ENCODE data around the gene SORCS2. TPM values are rescaled to one million over a fixed set of nuclear protein-coding genes. Genes with fewer than 3 reads are reported as not detected.

The SORCS2 gene
- total RNA-seq, 2 donors from 2014 or later, result 0.68 to 0.92 TPM

DNA sequence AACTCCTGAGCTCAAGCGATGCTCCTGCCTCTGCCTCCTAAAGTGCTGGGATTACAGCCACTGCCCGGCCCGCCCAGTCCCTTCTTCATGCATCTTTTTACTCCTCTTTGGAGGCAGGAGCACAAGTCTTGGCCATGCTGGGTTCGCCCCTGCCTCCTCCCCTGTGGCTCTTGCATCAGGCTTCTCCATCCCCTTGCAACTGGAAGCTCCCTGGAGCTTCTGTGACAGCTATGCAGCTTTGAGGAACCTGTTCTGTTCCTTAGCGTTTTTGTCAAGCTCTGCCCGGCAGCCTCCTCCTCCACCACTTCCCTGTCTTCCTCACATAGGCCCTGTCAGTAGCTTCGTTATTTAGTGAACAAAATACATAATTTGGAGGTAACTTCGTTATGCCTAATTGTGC is 168.5 kb downstream of the SORCS2 start:
- TF ChIP-seq, protein P1, sequence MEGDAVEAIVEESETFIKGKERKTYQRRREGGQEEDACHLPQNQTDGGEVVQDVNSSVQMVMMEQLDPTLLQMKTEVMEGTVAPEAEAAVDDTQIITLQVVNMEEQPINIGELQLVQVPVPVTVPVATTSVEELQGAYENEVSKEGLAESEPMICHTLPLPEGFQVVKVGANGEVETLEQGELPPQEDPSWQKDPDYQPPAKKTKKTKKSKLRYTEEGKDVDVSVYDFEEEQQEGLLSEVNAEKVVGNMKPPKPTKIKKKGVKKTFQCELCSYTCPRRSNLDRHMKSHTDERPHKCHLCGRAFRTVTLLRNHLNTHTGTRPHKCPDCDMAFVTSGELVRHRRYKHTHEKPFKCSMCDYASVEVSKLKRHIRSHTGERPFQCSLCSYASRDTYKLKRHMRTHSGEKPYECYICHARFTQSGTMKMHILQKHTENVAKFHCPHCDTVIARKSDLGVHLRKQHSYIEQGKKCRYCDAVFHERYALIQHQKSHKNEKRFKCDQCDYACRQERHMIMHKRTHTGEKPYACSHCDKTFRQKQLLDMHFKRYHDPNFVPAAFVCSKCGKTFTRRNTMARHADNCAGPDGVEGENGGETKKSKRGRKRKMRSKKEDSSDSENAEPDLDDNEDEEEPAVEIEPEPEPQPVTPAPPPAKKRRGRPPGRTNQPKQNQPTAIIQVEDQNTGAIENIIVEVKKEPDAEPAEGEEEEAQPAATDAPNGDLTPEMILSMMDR (IDR thresholded peaks at IDR 0.05), result no peak
- ATAC-seq (ENCODE audit: insufficient number of reproducible peaks, low FRiP score, low read depth), result no peak
- Histone ChIP-seq H3K9me3 (no peaks in the 10 kb centered on the region), H3K4me3 (no peak overlapping the region), H3K4me1 (ENCODE audit: control insufficient read depth in 1 of 2, low read depth in 2 of 2) (peaks cover 0 to 9% of the 10 kb centered on the region in 2 donors), H3K27ac (no peak overlapping the region), H3K36me3 (no peaks in the 10 kb centered on the region), H3K27me3 (replicated peaks; ENCODE audit: insufficient read depth) (no peaks in the 10 kb centered on the region)
- no peak for DNase-seq (ENCODE audit: low spot score)

DNA sequence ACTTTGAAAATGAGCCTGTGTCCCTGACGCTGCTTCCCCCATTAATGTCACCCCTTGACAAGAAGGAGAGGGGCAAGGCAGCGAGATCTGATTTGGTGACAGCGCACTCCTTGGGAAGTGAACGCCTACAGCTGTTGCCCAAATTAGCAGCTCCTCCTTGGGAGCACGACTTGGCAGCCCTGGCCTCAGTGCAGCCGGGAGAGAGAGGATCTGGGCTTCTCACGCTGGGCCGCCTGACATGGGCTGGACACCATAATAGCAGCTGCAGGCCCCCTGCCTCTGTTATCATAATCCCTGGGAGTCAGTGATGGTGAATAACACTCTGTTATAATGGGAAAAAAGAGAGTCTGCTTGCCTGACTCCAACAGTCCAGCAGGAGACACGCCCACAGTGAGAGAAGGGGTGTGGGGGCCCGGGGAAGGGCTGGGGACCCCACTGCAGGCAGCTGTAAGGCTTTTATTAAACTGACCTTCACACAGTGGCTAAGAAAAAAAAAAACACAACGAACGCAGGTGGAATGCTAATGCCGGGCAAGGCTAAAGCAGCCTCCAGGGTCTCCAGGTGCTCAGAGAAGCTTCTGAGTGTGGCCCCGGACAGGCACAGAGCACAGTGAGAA is 169.1 kb downstream of the SORCS2 start:
- no peaks in the 10 kb centered on the region for H3K9me3 ChIP-seq
- no peak for DNase-seq (ENCODE audit: low spot score)
- H3K4me3 ChIP-seq, result no peak overlapping the region
- no peak for ATAC-seq (ENCODE audit: insufficient number of reproducible peaks, low FRiP score, low read depth)
- TF ChIP-seq, protein P1 (IDR thresholded peaks at IDR 0.05), result no peak
- H3K36me3 ChIP-seq, result no peaks in the 10 kb centered on the region
- H3K4me1 ChIP-seq (ENCODE audit: control insufficient read depth in 1 of 2, low read depth in 2 of 2), result peaks cover 0 to 14% of the 10 kb centered on the region in 2 donors
- H3K27ac ChIP-seq, result no peak overlapping the region
- H3K27me3 ChIP-seq (replicated peaks; ENCODE audit: insufficient read depth), result no peaks in the 10 kb centered on the region

DNA sequence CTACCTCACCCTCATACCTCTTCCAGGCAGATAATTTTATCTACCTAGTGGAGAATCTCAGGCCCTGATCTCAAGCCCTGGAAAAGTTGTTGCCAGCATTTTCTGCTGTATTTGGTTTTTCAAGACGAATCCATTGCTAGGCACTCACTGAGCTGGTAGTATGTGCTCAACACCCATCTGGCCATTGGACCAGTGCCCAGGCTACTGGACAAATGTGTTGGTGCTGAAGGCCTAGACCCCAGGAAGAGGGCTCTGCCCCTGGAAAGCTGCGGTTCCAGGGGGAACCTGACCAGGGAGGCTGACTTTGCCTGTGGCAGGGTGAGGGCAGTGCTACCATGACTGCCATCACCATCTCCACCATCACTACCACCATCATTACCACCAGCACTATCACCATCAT is 170.0 kb downstream of the SORCS2 start:
- ATAC-seq (ENCODE audit: insufficient number of reproducible peaks, low FRiP score, low read depth), result no peak

DNA sequence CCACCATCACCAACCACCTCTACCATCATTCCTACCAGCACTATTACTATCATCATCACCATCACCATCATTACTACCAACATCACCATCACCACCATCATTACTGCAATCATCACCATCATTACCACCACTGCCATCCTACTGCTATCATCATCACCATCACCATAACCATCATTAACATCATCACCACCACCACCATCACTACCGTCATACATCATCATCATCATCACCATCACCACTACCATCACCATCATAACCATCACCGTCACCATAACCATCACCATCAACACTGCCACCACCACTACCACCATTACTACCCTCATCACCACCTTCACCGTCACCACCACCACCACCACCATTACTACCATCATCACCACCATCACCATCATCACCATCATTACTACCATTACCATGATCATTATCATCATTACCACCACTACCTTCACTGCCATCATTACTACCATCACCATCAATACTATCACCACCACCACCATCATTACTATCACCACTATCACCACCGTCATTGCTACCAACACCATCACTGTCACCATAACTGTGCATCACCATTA is 170.6 kb downstream of the SORCS2 start:
- H3K36me3 ChIP-seq, result no peaks in the 10 kb centered on the region
- H3K4me3 ChIP-seq, result no peak overlapping the region
- no peaks in the 10 kb centered on the region for H3K9me3 ChIP-seq
- DNase-seq (ENCODE audit: low spot score), result no peak
- no peak overlapping the region for H3K27ac ChIP-seq
- no peak for ATAC-seq (ENCODE audit: insufficient number of reproducible peaks, low FRiP score, low read depth)
- H3K27me3 ChIP-seq (replicated peaks; ENCODE audit: insufficient read depth), result peaks cover 7% of the 10 kb centered on the region
- TF ChIP-seq, protein P1 (IDR thresholded peaks at IDR 0.05), result no peak
- peaks cover 0 to 15% of the 10 kb centered on the region in 2 donors for H3K4me1 ChIP-seq (ENCODE audit: control insufficient read depth in 1 of 2, low read depth in 2 of 2)

More for the DNA sequence above, 170.0 kb downstream of the SORCS2 start:
- TF ChIP-seq, protein P1 (IDR thresholded peaks at IDR 0.05), result no peak
- Histone ChIP-seq H3K27ac (no peak overlapping the region), H3K4me1 (ENCODE audit: control insufficient read depth in 1 of 2, low read depth in 2 of 2) (peaks cover 0 to 14% of the 10 kb centered on the region in 2 donors), H3K4me3 (no peak overlapping the region), H3K9me3 (no peaks in the 10 kb centered on the region), H3K27me3 (replicated peaks; ENCODE audit: insufficient read depth) (peaks cover 7% of the 10 kb centered on the region), H3K36me3 (no peaks in the 10 kb centered on the region)
- no peak for DNase-seq (ENCODE audit: low spot score)

- no peak for DNase-seq (ENCODE audit: low spot score)
- H3K36me3 ChIP-seq, result no peaks in the 10 kb centered on the region
- ATAC-seq (ENCODE audit: insufficient number of reproducible peaks, low FRiP score, low read depth), result no peak
- H3K27ac ChIP-seq, result no peak overlapping the region
- no peak overlapping the region for H3K4me3 ChIP-seq
- H3K4me1 ChIP-seq (ENCODE audit: control insufficient read depth in 1 of 2, low read depth in 2 of 2), result peaks cover 0 to 15% of the 10 kb centered on the region in 2 donors
- TF ChIP-seq, protein P1 (IDR thresholded peaks at IDR 0.05), result no peak
- no peaks in the 10 kb centered on the region for H3K9me3 ChIP-seq
- peaks cover 7% of the 10 kb centered on the region for H3K27me3 ChIP-seq (replicated peaks; ENCODE audit: insufficient read depth)
Measured at GRCh38 chr4:7364979-7365378, 172.6 kb downstream of the SORCS2 start.
